Mesothelial cell of epicardium (in vitro differentiated cells): ENCODE results near the gene TIPARP. TPM values are rescaled to one million over a fixed set of nuclear protein-coding genes. Genes with fewer than 3 reads are reported as not detected.
"Not testable (repeated sequence)": the region's sequence is repeated elsewhere in the genome, so short reads cannot be mapped to it uniquely, and the experiment has no call there.

Experiments
- DNase-seq, 2 experiments: peaks; one replicate each; pipeline ENCODE4 v3.0.0; 2021; ENCODE audit warnings: low spot score in 2 of 2; ENCODE audit not compliant: unreplicated experiment in 2 of 2
- H3K27ac Mint-ChIP-seq: 2 replicates; pipeline ENCODE4 v1.8.0; 2021; ENCODE audit warnings: mixed read lengths
- H3K27me3 Mint-ChIP-seq: 2 replicates; pipeline ENCODE4 v1.8.0; 2021; ENCODE audit warnings: low read depth, mixed read lengths
- H3K36me3 Mint-ChIP-seq: 2 replicates; pipeline ENCODE4 v1.8.0; 2021; ENCODE audit warnings: mixed read lengths
- H3K4me1 Mint-ChIP-seq: 2 replicates; pipeline ENCODE4 v1.8.0; 2021; ENCODE audit warnings: mixed read lengths
- H3K4me3 Mint-ChIP-seq: 2 replicates; pipeline ENCODE4 v1.8.0; 2021; ENCODE audit warnings: mild to moderate bottlenecking, moderate library complexity, mixed read lengths
- H3K9me3 Mint-ChIP-seq: 2 replicates; pipeline ENCODE4 v1.8.0; 2021; ENCODE audit warnings: mixed read lengths
- total RNA-seq: library from RNA; stranded (reverse); gene quantifications from 3 replicates; pipeline ENCODE4 v1.2.1, GENCODE V29; 2021
- TF ChIP-seq, protein P1 (sequence below): fragments of 200-600 bp; sonication (generic); IDR thresholded peaks from one replicate; pipeline ENCODE4 v1.5.0; 2021; ENCODE audit warnings: antibody characterized with exemption; ENCODE audit not compliant: unreplicated experiment

The TIPARP gene
- total RNA-seq, 1 donor from 2014 or later: 27.2 TPM

DNA sequence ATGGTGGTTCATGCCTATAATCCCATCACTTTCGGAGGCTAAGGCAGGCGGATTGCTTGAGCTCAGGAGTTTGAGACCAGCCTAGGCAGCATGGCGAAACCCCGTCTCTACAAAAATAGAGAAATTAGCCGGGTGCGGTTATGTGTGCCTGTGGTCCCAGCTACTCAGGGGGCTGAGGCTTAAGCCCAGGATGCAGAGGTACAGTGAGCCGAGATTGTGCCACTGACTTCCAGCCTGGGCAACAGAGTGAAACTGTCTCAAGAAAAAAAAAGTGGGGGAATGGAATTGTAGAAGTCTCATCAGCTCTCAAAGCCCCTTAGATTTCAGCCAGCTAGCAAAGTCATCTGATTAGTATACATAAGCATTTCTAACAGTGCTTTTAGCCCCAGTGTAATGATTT lies 33.2 kb downstream of the TIPARP start:
- Mint-ChIP-seq H3K27ac (no peak overlapping the region), H3K4me1 (peaks cover 11% of the 10 kb centered on the region), H3K36me3 (peaks cover 20% of the 10 kb centered on the region), H3K4me3 (no peak overlapping the region), H3K27me3 (no peaks in the 10 kb centered on the region), H3K9me3 (no peaks in the 10 kb centered on the region)
- TF ChIP-seq, protein P1, sequence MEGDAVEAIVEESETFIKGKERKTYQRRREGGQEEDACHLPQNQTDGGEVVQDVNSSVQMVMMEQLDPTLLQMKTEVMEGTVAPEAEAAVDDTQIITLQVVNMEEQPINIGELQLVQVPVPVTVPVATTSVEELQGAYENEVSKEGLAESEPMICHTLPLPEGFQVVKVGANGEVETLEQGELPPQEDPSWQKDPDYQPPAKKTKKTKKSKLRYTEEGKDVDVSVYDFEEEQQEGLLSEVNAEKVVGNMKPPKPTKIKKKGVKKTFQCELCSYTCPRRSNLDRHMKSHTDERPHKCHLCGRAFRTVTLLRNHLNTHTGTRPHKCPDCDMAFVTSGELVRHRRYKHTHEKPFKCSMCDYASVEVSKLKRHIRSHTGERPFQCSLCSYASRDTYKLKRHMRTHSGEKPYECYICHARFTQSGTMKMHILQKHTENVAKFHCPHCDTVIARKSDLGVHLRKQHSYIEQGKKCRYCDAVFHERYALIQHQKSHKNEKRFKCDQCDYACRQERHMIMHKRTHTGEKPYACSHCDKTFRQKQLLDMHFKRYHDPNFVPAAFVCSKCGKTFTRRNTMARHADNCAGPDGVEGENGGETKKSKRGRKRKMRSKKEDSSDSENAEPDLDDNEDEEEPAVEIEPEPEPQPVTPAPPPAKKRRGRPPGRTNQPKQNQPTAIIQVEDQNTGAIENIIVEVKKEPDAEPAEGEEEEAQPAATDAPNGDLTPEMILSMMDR: no peak
- no peak for DNase-seq

DNA sequence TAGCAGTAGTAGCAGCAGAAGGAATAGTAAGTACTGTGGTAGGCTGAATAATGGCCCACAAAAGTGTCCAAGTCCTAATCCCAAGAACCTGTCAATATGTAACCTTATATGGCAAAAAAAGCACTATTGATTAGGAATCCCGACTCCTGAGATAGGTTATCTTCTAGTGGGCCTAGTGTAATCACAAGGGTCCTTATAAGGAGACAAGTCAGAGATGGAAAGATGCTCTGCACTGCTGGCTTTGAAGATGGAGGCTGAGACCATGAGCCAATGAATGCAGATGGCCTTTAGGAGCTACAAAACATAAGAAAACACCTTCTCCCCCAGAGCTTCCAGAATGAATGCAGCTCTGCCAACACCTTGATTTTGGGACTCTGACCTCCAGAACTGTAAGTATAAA lies 36.0 kb downstream of the TIPARP start:
- Mint-ChIP-seq H3K27me3 (no peaks in the 10 kb centered on the region), H3K9me3 (no peaks in the 10 kb centered on the region), H3K4me3 (no peak overlapping the region), H3K4me1 (no peaks in the 10 kb centered on the region), H3K36me3 (peaks cover 15% of the 10 kb centered on the region), H3K27ac (no peak overlapping the region)
- no peak for DNase-seq
- TF ChIP-seq, protein P1: no peak

DNA sequence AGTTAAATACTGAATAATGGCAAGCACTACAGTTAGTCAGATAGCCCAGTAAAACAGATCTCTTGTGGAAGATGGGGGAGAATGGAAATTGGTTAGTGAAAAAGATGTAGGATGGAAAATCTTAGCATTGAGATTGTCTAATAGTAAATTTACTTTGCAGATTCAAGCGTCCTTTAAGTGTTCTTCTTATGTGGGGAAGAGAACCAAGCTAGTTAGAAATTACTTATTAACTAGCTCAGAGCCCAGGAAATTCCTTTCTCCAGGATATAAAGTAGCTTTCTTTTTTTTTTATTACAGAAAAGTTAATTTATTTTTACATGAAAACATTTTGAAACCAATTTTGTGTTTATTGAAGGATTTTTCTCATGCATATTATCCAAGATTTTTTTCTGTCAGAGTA lies 36.7 kb downstream of the TIPARP start:
- Mint-ChIP-seq H3K27ac (no peak overlapping the region), H3K27me3 (no peaks in the 10 kb centered on the region), H3K4me3 (no peak overlapping the region), H3K9me3 (no peaks in the 10 kb centered on the region), H3K4me1 (no peaks in the 10 kb centered on the region), H3K36me3 (peaks cover 18% of the 10 kb centered on the region)
- DNase-seq: no peak
- TF ChIP-seq, protein P1: no peak

DNA sequence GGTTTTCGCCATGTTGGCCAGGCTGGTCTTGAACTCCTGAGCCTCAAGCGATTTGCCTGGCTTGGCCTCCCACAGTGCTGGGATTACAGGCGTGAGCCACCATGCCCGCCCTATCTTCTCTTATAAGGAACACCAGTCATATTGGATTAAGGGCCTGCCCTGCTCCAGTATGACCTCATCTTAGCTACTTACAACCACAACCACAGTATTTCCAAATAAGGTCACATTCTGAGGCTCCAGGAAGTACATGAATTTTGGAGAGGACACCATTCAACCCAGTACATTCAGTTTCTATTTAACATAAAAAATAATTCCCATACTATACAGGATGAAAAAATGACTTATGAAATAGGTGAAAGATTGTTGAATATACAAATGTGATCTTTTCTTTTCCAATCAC lies 37.6 kb downstream of the TIPARP start:
- not testable (repeated sequence) for H3K27me3 Mint-ChIP-seq, DNase-seq, H3K4me1 Mint-ChIP-seq, H3K9me3 Mint-ChIP-seq, H3K4me3 Mint-ChIP-seq, H3K27ac Mint-ChIP-seq
- H3K36me3 Mint-ChIP-seq: peaks cover 17% of the 10 kb centered on the region

DNA sequence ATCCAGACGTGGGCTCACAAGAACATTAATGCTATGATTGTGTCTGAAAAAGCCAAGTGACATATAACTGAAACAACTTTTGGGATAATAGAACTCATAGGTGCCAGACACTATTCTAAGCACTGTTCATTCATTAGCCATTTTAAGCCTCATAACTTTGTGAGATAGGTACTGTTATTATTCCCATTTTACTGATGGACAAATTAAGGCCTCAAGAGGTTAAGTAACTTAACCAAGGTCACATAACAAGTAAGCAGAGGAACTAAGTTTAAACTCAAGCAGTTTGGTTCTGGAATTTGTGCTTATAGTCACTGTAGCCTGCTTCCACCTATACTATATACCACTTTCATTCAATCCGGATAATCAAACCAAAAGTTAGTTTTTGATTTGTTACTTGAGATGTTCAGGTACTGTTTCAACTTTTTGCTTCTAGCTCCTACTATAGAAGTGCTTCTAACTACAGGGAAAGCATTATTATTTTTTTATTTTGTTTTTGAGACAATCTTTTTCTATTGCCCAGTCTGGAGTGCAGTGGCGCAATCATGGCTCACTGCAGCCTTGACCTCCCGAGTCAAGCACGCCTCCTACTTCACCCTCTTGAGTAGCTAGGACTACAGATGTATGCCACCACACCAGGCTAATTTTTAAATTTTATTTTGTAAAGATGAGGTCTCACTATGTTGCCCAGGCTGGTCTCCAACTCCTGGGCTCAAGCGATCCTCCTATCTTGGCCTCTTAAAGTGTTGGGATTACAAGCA lies 41.9 kb downstream of the TIPARP start:
- H3K9me3 Mint-ChIP-seq: no peaks in the 10 kb centered on the region
- H3K4me1 Mint-ChIP-seq: no peaks in the 10 kb centered on the region
- no peak overlapping the region for H3K4me3 Mint-ChIP-seq
- H3K36me3 Mint-ChIP-seq: peaks cover 11% of the 10 kb centered on the region
- no peaks in the 10 kb centered on the region for H3K27me3 Mint-ChIP-seq
- DNase-seq: no peak
- H3K27ac Mint-ChIP-seq: no peak overlapping the region
- TF ChIP-seq, protein P1: no peak

DNA sequence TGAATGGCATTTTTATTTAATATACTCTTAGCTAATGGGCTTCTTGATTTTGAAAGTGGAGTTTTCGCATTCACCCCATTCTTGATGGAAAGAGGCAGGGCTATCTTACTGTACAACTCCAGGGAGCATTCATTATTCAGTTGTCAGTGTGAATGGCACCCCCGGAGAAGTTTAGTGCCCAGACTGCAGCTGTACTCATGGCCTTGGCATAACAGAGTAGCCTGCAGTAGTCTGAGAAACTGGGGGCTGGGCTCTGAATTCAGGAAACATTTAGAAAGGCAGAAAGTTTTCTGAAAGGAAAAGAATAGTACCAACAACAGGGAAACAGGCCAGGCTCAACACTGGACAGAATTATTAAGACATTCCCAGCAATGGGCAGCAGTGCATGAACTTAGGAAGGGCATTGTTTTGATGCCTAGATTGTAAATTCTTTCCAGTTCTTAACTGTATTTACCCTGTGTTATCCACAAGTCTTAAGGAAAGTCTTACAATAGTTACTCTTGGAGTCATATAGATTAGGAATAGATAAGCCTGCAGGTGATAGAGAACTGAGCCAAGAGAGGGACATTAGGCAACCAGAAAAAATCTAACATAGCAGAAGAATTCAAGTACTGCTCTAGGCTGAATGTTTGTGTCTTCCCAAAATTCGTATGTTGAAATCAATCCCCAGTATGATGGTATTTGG lies 44.4 kb downstream of the TIPARP start:
- Mint-ChIP-seq H3K4me3 (no peak overlapping the region), H3K27me3 (no peaks in the 10 kb centered on the region), H3K9me3 (no peaks in the 10 kb centered on the region), H3K4me1 (no peaks in the 10 kb centered on the region), H3K36me3 (peaks cover 11% of the 10 kb centered on the region), H3K27ac (no peak overlapping the region)
- DNase-seq: no peak
- TF ChIP-seq, protein P1: no peak
